Measurements from ENCODE around the gene ATP7A. TPM values are rescaled to one million over a fixed set of nuclear protein-coding genes. Genes with fewer than 3 reads are reported as not detected.
"Not testable (repeated sequence)": the region's sequence is repeated elsewhere in the genome, so short reads cannot be mapped to it uniquely, and the experiment has no call there.

ATP7A gene
- total RNA-seq, 4 donors from 2014 or later, result 1.1 to 13.8 (median 6.3) TPM

DNA sequence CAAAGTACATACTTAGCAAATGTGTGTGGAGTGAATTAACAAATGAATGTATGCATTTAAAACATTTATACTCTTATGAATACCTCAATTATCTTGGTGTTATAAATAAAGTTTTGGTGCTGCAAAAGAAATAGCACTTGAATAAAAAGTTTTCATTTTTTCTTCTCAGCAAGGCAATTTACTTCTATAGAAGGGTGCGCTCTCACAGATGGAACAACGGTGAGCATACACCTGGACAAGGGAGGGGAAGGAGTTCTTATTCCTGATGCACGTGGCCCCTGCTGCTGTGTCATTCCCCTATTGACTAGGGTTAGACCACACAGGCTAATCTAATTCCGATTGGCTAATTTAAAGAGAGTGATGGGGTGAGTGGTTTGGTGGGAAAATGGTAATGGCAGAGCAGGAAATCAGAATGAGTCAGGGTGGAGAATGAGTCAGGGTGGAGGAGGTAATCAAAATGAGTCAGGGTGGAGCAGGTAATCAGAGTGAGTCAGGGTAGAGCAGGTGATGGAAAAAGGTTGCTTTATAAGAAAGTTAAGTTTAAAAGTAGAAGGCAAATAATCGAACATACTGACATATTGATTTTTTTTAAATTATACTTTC is 165.4 kb downstream of the ATP7A start:
- WGBS, 2 donors (ENCODE audit: low coverage in 1 of 2), result 76 to 100% methylated on average over 1 to 5 of the region's 5 CpGs
- H3K4me1 ChIP-seq, result no peaks in the 10 kb centered on the region

GRCh38 chrX:78081413-78081812 is 170.9 kb downstream of the ATP7A start:
- H3K27ac ChIP-seq; intact Hi-C loops (cut with DNase I; ENCODE audit: low total_unique reads); H3K27me3 ChIP-seq; H3K9me3 ChIP-seq; H3K4me1 ChIP-seq; H3K4me3 ChIP-seq; in situ Hi-C loops (cut with MboI; ENCODE audit: low pct_ligation_motif_present in 1 of 4, low pct_unique_long_range_greater_than_20kb in 1 of 4, low sequenced_read_pairs in 3 of 4); H3K36me3 ChIP-seq; DNase-seq: not testable (repeated sequence)
- WGBS, 2 donors (ENCODE audit: low coverage in 1 of 2), result 89 to 100% methylated on average over 2 to 6 of the region's 6 CpGs

More for the DNA sequence above, 165.4 kb downstream of the ATP7A start:
- Histone ChIP-seq H3K4me3 (no peak overlapping the region), H3K36me3 (no peaks in the 10 kb centered on the region), H3K27me3 (no peaks in the 10 kb centered on the region), H3K9me3 (no peaks in the 10 kb centered on the region), H3K27ac (no peak overlapping the region)
- in situ Hi-C loops (cut with MboI; ENCODE audit: low pct_ligation_motif_present in 1 of 4, low pct_unique_long_range_greater_than_20kb in 1 of 4, low sequenced_read_pairs in 3 of 4), result no loop called here
- DNase-seq, result no peak
- no peak for TF ChIP-seq POLR2A (IDR thresholded peaks at IDR 0.05)
- no peak for TF ChIP-seq EP300 (IDR thresholded peaks at IDR 0.05; ENCODE audit: low read depth)
- TF ChIP-seq CTCF (IDR thresholded peaks at IDR 0.05), result no peak
- no peak for TF ChIP-seq POLR2AphosphoS5 (IDR thresholded peaks at IDR 0.05)
- intact Hi-C loops (cut with DNase I; ENCODE audit: low total_unique reads), result no loop called here

GRCh38 chrX:78092296-78092695 is 181.8 kb downstream of the ATP7A start:
- Histone ChIP-seq H3K27ac (no peak overlapping the region), H3K4me3 (no peak overlapping the region), H3K36me3 (no peaks in the 10 kb centered on the region), H3K4me1 (no peaks in the 10 kb centered on the region), H3K9me3 (no peaks in the 10 kb centered on the region), H3K27me3 (no peaks in the 10 kb centered on the region)
- no peak for TF ChIP-seq CTCF (IDR thresholded peaks at IDR 0.05)
- no peak for TF ChIP-seq EP300 (IDR thresholded peaks at IDR 0.05; ENCODE audit: low read depth)
- no peak for TF ChIP-seq POLR2A (IDR thresholded peaks at IDR 0.05)
- no peak for TF ChIP-seq POLR2AphosphoS5 (IDR thresholded peaks at IDR 0.05)
- WGBS, 2 donors (ENCODE audit: low coverage in 1 of 2), result 57% methylated on average over 2 of the region's 2 CpGs; no CpG with 5 or more reads in 1 of the 2 donors
- intact Hi-C loops (cut with DNase I; ENCODE audit: low total_unique reads) (no loop called here), in situ Hi-C loops (cut with MboI; ENCODE audit: low pct_ligation_motif_present in 1 of 4, low pct_unique_long_range_greater_than_20kb in 1 of 4, low sequenced_read_pairs in 3 of 4) (no loop called here)
- no peak for DNase-seq

- Histone ChIP-seq H3K9me3 (no peaks in the 10 kb centered on the region), H3K27ac (no peak overlapping the region), H3K4me1 (no peaks in the 10 kb centered on the region), H3K27me3 (no peaks in the 10 kb centered on the region), H3K4me3 (no peak overlapping the region), H3K36me3 (no peaks in the 10 kb centered on the region)
- intact Hi-C loops (cut with DNase I; ENCODE audit: low total_unique reads), result no loop called here
- in situ Hi-C loops (cut with MboI; ENCODE audit: low pct_ligation_motif_present in 1 of 4, low pct_unique_long_range_greater_than_20kb in 1 of 4, low sequenced_read_pairs in 3 of 4), result no loop called here
- TF ChIP-seq POLR2A (IDR thresholded peaks at IDR 0.05) (no peak), EP300 (IDR thresholded peaks at IDR 0.05; ENCODE audit: low read depth) (no peak), CTCF (IDR thresholded peaks at IDR 0.05) (no peak), POLR2AphosphoS5 (IDR thresholded peaks at IDR 0.05) (no peak)
- no peak for DNase-seq
Measured at GRCh38 chrX:78098108-78098507, 187.6 kb downstream of the ATP7A start.

Small RNA genes lying within 50 kb of the gene (small RNA-seq; reads per million reads assigned to genes)
- 0 reads per million in 4 donors for gene RN7SL460P

Other genes with a start within 250 kb of the ATP7A start
- gene ATRX, start 124.5 kb upstream of the ATP7A start, total RNA-seq, result 100 to 1,000 TPM in 1 of 4 donors, 10 to 100 TPM in 3; 57.9 to 547 (median 74.5) TPM
- 10 to 100 TPM; 25.1 to 49.2 (median 34.2) TPM for gene MAGT1, start 15.3 kb upstream of the ATP7A start, total RNA-seq
- 100 to 1,000 TPM in 3 of 4 donors, 10 to 100 TPM in 1; 48.3 to 755 (median 441) TPM for gene COX7B, start 11.2 kb upstream of the ATP7A start, total RNA-seq
- gene PGAM4, start 58.9 kb downstream of the ATP7A start, total RNA-seq, result not detected
- 100 to 1,000 TPM in 3 of 4 donors, 10 to 100 TPM in 1; 35.6 to 207 (median 181) TPM for gene PGK1, start 193.6 kb downstream of the ATP7A start, total RNA-seq
- 10 to 100 TPM in 1 of 4 donors, 1 to 10 TPM in 3; 2.6 to 13.2 (median 6.6) TPM for gene TAF9B, start 229.0 kb downstream of the ATP7A start, total RNA-seq

Measured in transverse colon (tissue), 4 donors.